ENCODE data around the gene GPX6.
"Not testable (repeated sequence)": the region's sequence is repeated elsewhere in the genome, so short reads cannot be mapped to it uniquely, and the experiment has no call there.

GPX6 gene

GRCh38 chr6:28553986-28554881 lies 38.6 kb upstream of the GPX6 start:
- no peak for TF ChIP-seq CTCF (IDR thresholded peaks at IDR 0.05; ENCODE audit: poor library complexity, severe bottlenecking)
- Histone ChIP-seq H3K4me1 (ENCODE audit: insufficient read depth, poor library complexity, severe bottlenecking) (no peaks in the 10 kb centered on the region), H3K27ac (ENCODE audit: poor library complexity, severe bottlenecking) (no peak overlapping the region), H3K36me3 (ENCODE audit: low read depth) (no peaks in the 10 kb centered on the region), H3K27me3 (ENCODE audit: insufficient read depth, poor library complexity, severe bottlenecking) (peaks cover 16% of the 10 kb centered on the region), H3K4me3 (ENCODE audit: severe bottlenecking) (no peak overlapping the region), H3K9me3 (ENCODE audit: severe bottlenecking) (no peaks in the 10 kb centered on the region)
- DNase-seq (ENCODE audit: low spot score) (no peak), ATAC-seq (ENCODE audit: low read depth) (peak; percentile 21; the same call in 2 of the 3 replicates)

- ATAC-seq (ENCODE audit: low read depth): no peak
- H3K9me3 ChIP-seq (ENCODE audit: severe bottlenecking): no peaks in the 10 kb centered on the region
- H3K4me3 ChIP-seq (ENCODE audit: severe bottlenecking): no peak overlapping the region
- DNase-seq (ENCODE audit: low spot score): no peak
- H3K27ac ChIP-seq (ENCODE audit: poor library complexity, severe bottlenecking): no peak overlapping the region
- no peaks in the 10 kb centered on the region for H3K36me3 ChIP-seq (ENCODE audit: low read depth)
- no peak for TF ChIP-seq CTCF (IDR thresholded peaks at IDR 0.05; ENCODE audit: poor library complexity, severe bottlenecking)
- no peaks in the 10 kb centered on the region for H3K4me1 ChIP-seq (ENCODE audit: insufficient read depth, poor library complexity, severe bottlenecking)
- H3K27me3 ChIP-seq (ENCODE audit: insufficient read depth, poor library complexity, severe bottlenecking): peaks cover 16% of the 10 kb centered on the region
Observed at GRCh38 chr6:28553384-28553985, 37.9 kb upstream of the GPX6 start.

GRCh38 chr6:28551891-28552666 lies 36.5 kb upstream of the GPX6 start:
- Histone ChIP-seq H3K9me3 (ENCODE audit: severe bottlenecking) (no peaks in the 10 kb centered on the region), H3K27me3 (ENCODE audit: insufficient read depth, poor library complexity, severe bottlenecking) (peaks cover 20% of the 10 kb centered on the region), H3K36me3 (ENCODE audit: low read depth) (no peaks in the 10 kb centered on the region), H3K4me1 (ENCODE audit: insufficient read depth, poor library complexity, severe bottlenecking) (no peaks in the 10 kb centered on the region), H3K4me3 (ENCODE audit: severe bottlenecking) (no peak overlapping the region), H3K27ac (ENCODE audit: poor library complexity, severe bottlenecking) (no peak overlapping the region)
- DNase-seq (ENCODE audit: low spot score) (no peak), ATAC-seq (ENCODE audit: low read depth) (no peak)
- TF ChIP-seq CTCF (IDR thresholded peaks at IDR 0.05; ENCODE audit: poor library complexity, severe bottlenecking): no peak

- not testable (repeated sequence) for H3K27ac ChIP-seq (ENCODE audit: poor library complexity, severe bottlenecking); ATAC-seq (ENCODE audit: low read depth); DNase-seq (ENCODE audit: low spot score); H3K4me3 ChIP-seq (ENCODE audit: severe bottlenecking); H3K36me3 ChIP-seq (ENCODE audit: low read depth); H3K9me3 ChIP-seq (ENCODE audit: severe bottlenecking); H3K4me1 ChIP-seq (ENCODE audit: insufficient read depth, poor library complexity, severe bottlenecking)
- peaks cover 28% of the 10 kb centered on the region for H3K27me3 ChIP-seq (ENCODE audit: insufficient read depth, poor library complexity, severe bottlenecking)
Observed at GRCh38 chr6:28547003-28547402, 31.4 kb upstream of the GPX6 start.

GRCh38 chr6:28545955-28546354 lies 30.4 kb upstream of the GPX6 start:
- Histone ChIP-seq H3K4me1 (ENCODE audit: insufficient read depth, poor library complexity, severe bottlenecking) (no peaks in the 10 kb centered on the region), H3K4me3 (ENCODE audit: severe bottlenecking) (no peak overlapping the region), H3K36me3 (ENCODE audit: low read depth) (no peaks in the 10 kb centered on the region), H3K27ac (ENCODE audit: poor library complexity, severe bottlenecking) (no peak overlapping the region), H3K27me3 (ENCODE audit: insufficient read depth, poor library complexity, severe bottlenecking) (peaks cover 22% of the 10 kb centered on the region), H3K9me3 (ENCODE audit: severe bottlenecking) (no peaks in the 10 kb centered on the region)
- TF ChIP-seq CTCF (IDR thresholded peaks at IDR 0.05; ENCODE audit: poor library complexity, severe bottlenecking): no peak
- ATAC-seq (ENCODE audit: low read depth): no peak
- DNase-seq (ENCODE audit: low spot score): no peak

Measured in RWPE2 (cell line).